Ovary (tissue), 3 donors: ENCODE measurements around the gene LMF1.

Experiments
- POLR2A ChIP-seq: fragments of 450-650 bp; IDR thresholded peaks from one replicate; pipeline ENCODE4 v1.6.1; 2017; ENCODE audit warnings: antibody characterized with exemption, mild to moderate bottlenecking, moderate library complexity
- TF ChIP-seq, protein P1 (sequence below), 3 donors: fragments of 450-650 bp in 2 of 3; fragments of 200-600 bp in 1 of 3; IDR thresholded peaks; one replicate each; pipeline versions ENCODE4 v1.5.1 to v1.8.0; 2016 to 2022; ENCODE audit warnings: antibody characterized with exemption in 3 of 3, mild to moderate bottlenecking in 1 of 3
- donor health status: DM: no; HTN: no; CAD: no.

DNA sequence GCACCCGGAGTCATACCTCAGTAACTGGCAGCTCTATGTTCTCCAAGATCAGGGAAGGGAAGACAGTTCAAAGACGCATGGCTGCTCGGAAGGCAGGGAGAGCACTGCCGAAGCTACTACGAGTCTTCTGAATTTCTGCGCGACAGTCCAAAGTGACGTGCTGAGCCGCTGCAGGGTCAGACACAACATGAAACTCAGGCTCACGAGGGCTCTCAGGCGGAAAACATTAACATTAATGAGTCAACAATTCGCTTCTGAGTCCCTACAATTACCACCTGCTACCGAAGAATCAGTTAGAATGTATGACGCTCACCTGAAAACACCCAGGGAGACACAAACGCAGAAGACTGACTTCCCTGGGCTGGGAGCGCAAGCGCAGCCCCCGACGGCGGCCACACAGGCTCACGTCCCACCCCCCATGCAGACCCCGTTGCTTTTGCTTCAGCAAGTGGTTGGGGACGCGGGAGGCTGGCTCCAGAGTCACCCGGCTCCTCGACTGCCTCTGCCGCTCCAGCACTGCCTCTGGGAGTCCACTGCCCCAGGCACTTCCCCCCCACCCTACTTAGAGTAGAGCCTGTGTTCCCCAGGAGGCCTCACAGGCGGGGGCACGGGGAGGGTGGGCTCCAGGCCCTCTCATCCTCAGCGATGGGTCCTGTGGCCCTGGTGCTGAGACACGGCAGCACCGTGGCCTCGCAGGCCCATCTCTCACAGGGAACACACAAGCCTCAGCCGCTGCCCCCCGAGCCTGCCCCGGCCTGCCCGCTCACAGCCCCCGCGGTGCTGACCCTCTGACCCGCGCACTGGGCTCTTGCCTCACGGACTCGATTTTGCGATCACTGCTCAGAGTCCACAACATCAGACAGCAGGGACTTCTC is 38.9 kb downstream of the LMF1 start:
- TF ChIP-seq, protein P1, sequence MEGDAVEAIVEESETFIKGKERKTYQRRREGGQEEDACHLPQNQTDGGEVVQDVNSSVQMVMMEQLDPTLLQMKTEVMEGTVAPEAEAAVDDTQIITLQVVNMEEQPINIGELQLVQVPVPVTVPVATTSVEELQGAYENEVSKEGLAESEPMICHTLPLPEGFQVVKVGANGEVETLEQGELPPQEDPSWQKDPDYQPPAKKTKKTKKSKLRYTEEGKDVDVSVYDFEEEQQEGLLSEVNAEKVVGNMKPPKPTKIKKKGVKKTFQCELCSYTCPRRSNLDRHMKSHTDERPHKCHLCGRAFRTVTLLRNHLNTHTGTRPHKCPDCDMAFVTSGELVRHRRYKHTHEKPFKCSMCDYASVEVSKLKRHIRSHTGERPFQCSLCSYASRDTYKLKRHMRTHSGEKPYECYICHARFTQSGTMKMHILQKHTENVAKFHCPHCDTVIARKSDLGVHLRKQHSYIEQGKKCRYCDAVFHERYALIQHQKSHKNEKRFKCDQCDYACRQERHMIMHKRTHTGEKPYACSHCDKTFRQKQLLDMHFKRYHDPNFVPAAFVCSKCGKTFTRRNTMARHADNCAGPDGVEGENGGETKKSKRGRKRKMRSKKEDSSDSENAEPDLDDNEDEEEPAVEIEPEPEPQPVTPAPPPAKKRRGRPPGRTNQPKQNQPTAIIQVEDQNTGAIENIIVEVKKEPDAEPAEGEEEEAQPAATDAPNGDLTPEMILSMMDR (IDR thresholded peaks at IDR 0.05), result no peak
- TF ChIP-seq POLR2A, result no peak
